ENCODE results near the gene GRIN3A.
"Not testable (repeated sequence)": the region's sequence is repeated elsewhere in the genome, so short reads cannot be mapped to it uniquely, and the experiment has no call there.

GRIN3A gene

GRCh38 chr9:101738566-101739183 is at the start of gene GRIN3A:
Gene GRIN3A (minus strand): TSS chr9:101738647. CDS start chr9:101737979, 668 bp downstream.
- no peak for FAIRE-seq

DNA sequence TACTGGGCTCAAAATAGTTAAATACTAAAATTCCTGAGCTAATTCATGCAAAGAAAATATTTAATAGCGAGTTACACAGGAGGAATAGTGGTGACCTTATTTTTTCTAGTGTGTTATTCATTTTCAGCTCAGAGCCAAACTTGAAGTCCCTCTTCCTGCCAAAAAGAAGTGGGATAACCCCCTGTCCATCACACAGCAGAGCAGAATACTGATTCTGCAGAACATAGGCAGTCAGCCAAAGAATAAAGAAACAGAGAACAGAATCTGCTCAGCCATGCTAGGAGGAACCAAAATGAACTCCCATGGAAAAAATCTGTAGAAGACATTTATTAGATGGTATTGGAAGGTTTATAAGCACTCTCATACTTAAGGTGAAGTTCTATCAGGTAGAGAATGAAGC is 49.4 kb upstream of the GRIN3A start:
- no peak for FAIRE-seq

GRCh38 chr9:101778332-101778731 is 39.9 kb upstream of the GRIN3A start:
- no peak for FAIRE-seq

DNA sequence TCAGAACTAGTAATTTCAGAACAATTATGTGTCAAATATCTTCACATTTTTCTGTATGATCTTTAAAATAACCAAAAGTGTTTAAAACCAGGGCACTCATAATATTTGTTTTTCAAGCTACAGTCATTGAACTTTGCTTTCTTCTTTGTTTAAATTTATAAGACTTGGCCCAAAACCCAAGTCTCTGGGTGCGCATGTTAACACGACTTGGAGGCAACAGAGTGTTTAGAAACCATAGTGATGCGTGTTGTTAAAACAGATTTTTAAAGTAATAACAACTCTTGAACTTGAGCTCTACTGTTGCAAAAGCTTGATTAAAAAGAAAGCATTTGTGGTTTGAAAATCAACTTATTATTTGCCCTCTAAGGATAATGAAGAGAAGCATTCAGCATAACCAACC is 26.0 kb upstream of the GRIN3A start:
- no peak for FAIRE-seq

DNA sequence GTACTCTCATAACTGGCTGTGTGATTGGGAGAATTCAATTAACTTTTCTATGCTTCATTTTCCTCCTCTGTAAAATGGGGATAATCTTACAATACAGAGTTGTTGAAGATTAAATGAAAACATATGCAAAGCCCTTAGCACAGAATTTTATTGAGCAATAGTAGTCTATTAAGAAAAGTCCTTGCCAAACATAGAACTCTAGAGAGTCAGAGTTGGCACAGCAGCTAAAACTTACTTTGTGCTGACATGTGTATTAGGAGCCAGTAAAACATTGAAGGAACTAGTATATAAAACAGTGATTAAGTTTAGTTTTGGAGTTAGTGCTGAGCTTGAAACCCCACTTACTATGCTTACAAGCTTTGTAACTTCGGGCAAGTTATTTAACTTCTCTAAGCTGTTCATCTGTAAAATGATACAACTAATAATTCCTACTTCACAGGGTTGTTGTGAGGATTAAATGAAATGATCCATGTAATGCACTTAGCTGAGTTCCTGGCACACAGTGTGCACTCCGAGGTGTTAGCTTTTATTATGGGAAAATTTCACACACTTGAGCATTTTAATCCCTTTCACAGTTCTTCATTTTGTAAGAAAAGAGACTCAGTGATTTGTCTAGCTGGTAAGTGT is 20.0 kb upstream of the GRIN3A start:
- no peak for FAIRE-seq

- FAIRE-seq: no peak
Measured at GRCh38 chr9:101753716-101754115, 15.3 kb upstream of the GRIN3A start.

DNA sequence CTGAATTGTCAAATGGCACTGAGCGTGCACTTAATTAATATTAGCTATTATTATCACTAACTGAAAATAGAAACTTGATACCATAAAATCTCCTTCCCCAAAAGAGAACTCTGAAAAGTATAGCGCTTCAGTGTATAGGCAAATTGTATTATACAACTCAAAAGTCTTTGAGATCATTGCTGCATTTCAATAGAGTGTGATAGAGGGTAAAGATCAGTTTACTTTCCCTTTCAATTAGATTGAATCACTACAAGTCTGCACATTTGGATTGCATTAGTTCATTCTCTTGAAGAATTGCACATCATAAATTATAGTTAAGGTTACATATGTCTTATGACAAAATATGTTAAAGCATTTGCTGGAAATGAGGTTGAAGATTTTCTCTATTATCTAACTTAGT is 13.4 kb upstream of the GRIN3A start:
- FAIRE-seq: no peak

DNA sequence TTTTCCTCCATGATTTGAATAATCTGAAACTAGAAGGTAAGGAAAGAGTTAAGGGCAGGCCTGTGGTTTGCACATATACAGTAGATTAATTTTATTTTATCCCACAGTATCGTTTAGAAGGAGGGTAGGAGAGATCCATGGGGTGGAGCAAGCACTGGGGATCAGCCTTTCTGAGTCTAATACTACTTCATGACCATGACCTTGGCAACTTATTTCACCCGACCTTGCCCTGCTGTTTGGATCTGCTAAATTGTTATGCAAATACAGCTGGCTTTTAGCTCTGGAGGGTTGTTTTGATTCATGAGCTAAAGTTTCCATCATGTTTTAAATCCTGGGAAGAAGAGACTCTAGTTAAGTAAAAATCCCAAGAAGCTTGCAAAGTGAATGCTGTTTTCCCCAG is 864 bp upstream of the GRIN3A start:
- no peak for FAIRE-seq

DNA sequence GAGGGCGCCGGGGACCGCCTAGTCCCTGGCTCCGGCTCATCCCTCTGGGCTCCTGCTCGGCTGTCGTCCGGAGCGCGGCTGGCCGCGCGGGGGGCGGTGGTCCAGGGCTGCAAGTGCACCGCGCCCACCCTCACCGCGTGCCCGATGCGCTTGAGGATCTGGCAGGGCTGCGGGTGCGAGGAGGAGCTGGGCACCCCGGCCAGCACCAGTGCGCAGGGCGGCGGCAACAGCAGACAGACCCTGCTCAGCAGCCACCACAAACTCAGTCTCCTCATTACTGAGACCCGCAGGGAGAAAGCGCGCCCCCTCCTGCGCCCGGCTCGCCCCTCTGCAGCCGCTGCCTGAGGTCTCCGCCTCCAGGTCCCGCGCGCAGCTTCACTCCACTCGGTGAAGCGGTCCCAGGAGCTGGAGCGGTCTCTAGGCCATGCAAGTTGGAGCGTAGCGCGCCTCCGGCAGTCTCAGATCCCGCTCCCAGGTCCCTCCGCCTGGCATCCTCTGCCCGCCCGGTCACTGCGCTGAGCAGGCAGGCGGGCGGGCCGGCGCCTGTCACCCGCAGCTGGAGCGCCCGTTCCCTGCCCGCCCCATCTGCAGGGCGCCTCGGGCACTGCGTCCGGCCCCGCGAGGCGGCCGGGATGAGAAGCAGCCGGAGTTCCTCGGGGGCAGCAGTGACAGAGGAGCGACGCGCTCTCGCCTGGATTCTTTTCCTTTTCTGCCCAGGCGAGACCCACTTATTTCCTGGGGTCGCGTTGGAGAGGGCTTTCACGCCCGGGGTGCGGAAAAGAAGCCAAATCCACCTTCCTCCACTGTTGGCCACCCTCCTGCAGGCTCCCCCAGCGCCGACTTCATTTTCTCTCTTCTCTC is 512 bp downstream of the GRIN3A start:
- no peak for FAIRE-seq

DNA sequence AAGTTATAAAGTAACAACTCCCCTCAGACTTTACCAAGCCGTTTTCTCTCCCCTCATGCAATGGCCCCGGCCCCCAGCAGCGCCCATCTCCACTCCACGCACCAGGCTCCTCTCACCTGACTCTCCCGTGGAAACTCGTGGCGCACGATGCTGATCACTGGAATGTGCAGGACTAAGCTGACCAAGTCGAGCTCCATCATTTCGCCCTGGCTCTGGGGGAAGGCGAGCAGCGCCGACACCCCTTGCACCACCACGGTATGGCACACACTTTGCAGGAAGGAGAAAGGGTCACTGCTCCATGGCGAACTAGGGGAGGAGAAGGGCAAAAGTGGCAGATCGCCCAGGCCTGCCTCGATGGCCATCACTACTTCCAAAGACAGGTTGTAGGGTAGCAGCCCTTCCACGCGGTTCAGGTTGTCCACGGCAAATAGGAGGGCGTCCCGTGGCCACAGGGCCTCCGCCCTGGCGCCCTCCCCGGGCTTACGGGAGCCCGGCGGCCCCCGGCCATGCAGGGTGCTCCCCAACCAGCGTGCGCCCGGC is 1.2 kb downstream of the GRIN3A start:
- no peak for FAIRE-seq

- no peak for FAIRE-seq
Measured at GRCh38 chr9:101736717-101737116, 1.7 kb downstream of the GRIN3A start.

- no peak for FAIRE-seq
Measured at GRCh38 chr9:101731429-101731828, 7.0 kb downstream of the GRIN3A start.

GRCh38 chr9:101727612-101728524 is 10.6 kb downstream of the GRIN3A start:
- no peak for FAIRE-seq

DNA sequence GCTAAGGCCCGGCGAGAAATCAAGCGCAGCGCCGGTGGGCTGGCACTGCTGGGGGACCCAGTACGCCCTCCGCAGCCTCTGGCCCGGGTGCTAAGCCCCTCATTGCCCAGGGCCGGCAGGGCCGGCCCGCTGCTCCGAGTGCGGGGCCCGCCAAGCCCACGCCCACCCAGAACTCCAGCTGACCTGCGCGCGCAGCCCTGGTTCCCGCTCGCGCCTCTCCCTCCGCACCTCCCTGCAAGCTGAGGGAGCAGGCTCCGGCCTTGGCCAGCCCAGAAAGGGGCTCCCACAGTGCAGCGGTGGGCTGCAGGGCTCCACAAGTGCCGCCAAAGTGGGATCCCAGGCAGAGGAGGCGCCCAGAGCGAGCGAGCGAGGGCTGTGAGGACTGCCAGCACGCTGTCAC is 14.2 kb downstream of the GRIN3A start:
- FAIRE-seq: not testable (repeated sequence)

DNA sequence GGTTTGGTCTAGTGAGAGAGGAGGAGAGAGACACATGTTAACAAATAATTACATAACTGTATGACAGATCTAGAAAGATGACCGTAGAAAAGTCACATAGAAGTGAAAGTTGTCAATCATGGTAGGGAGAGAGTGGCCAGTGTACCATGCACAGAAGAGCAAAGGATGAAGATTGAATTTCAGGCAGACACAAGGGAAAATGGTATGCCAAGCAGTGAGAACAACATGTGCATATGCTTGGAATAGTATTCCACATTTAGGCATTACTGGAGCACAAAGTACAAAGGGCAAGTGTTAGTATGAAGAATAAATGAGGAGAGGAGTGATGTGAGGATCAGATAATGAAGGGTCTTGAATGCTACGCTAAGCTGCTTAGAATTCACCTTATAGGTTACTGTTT is 20.3 kb downstream of the GRIN3A start:
- FAIRE-seq: no peak

DNA sequence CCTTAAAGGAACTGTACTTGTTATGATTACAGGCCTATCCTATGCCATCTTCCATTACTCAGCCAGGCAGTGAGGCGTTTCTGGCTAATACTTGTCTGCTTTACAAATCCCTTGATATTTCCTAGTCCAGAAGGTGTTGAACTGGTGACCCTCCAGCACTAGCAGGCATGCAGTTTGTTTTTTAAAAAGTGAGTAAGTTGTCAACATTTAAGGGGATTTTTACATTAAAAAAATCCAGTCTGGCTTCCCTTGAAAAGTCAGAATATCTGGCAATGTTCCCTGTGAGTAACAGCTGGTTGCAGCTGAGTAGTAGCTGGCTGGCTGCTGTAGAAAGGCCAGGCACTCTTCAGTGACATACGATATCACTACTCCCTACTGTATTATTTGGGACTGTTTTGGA is 21.8 kb downstream of the GRIN3A start:
- FAIRE-seq: no peak

- FAIRE-seq: no peak
Measured at GRCh38 chr9:101711330-101711941, 27.0 kb downstream of the GRIN3A start.

DNA sequence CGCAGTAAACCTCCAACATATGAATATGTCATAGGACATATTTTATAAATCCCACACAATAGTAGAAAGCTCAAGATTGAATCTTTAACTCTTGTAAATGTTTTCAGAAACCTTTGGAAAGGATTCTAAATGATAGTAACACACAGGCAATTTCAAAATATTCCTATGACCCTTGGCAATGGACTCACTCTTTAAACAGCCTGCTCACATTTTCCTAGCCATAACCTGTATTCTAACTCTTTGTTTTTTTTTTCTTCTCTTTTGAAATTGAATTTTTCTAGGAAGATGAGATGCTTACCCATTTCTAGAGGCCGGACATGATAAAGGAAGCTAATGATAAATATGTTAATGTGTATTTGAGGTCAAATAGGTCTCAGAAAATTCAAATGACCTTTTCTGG is 29.6 kb downstream of the GRIN3A start:
- no peak for FAIRE-seq

DNA sequence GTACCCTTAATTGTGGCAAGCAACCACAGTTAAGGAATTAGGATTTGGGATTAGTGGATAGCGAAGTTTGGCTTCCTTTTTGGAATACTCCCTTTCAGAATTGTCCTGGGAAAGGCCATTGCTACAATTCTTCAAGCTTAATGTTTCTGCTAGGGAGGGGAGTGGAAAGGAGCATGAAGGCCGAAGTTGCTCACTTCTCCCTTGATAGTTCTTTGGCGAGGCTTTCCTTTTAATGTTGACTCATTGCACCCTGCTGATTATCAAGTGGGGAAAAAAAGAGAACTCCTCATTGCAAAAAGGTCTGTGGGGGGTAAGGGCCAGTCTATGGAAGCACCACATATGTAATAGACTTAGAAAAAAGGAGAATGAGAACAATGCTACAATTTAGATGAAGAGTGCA is 30.7 kb downstream of the GRIN3A start:
- FAIRE-seq: no peak

DNA sequence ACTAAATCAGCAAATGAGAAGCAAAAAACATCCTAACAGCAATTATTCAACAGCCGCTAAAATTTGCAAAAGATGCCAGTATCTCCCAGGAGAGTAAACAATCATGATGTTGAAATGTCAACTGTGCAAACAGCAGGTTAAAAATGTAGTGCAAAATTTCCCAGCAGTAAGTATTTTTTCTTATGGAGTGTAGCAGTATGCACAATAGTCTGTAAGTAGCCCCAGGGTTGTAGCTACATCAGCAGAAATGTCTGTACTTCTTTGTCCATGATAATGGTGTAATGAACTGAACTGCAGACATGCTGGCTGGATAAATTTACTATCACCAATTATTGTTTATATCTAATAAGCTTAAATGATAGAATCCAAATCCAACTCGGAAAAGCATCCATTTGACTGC is 31.4 kb downstream of the GRIN3A start:
- FAIRE-seq: no peak

DNA sequence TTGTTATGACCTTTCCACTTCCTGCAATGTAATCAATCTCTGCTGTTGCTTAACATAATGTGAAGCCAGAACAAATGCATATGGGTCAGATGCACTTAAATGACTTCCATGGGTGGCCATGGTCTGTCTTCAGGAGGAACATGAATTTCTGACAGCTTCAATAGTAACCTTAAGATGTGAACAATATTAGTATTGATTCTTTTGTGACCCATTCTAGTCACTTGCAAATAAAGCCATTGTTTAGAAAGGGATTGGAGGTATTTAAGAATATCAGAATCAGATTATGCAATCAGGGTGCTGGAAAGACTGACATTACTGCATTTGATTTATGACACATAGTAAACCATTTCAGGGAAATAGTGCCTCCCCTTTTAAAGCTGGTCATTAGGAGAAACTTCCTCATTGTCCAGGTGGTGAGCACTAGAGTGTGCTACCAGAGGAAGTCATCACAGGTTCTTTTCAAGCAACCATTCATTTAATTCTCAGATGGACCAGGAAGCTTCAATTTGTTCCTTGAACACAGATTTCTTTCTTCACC is 32.1 kb downstream of the GRIN3A start:
- FAIRE-seq: no peak

GRCh38 chr9:101705135-101705661 is 33.2 kb downstream of the GRIN3A start:
- no peak for FAIRE-seq

Measured in colon (tissue), 2 donors.